PC-9 (cell line): ENCODE data around the gene RPL37A.

Experiments used
- EZH2 ChIP-seq: fragments of 200-600 bp; sonication (generic); IDR thresholded peaks from 2 replicates; pipeline ENCODE4 v1.8.0; 2017; ENCODE audit warnings: antibody characterized with exemption, low read depth
- TF ChIP-seq, protein P1 (sequence below): fragments of 200-600 bp; sonication (generic); conservative IDR thresholded peaks from 2 replicates; pipeline ENCODE4 v1.6.1; 2017; ENCODE audit warnings: mixed run types, antibody characterized with exemption, mild to moderate bottlenecking, moderate library complexity

DNA sequence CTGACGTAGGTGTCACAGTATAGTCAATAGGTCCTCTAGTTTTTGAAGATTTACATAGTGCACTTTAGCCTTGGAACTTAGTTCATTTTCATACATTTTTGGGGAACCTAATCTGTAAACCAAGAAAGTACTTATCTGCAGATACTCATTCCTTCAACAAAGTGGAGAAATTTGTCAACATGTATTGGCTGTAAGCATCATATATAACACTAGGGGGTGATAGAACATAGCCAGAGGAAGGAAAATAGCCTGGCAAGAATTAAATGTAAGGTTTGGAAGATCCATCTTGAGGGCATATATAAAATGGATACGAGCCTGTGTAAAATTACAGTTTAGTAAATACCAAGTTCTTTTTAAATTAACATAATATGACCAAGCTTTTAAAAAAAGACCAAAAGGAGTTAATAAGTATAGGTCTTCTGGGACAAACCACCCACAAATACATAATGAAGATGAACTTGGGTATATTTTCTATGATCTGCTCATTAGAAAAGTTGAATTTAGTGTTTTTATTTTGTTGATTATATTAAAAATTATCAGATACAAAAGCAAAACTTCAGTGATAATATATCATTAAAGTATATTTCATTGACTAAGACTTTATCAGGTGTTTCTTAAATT, 18.2 kb downstream of the RPL37A start:
- TF ChIP-seq, protein P1, sequence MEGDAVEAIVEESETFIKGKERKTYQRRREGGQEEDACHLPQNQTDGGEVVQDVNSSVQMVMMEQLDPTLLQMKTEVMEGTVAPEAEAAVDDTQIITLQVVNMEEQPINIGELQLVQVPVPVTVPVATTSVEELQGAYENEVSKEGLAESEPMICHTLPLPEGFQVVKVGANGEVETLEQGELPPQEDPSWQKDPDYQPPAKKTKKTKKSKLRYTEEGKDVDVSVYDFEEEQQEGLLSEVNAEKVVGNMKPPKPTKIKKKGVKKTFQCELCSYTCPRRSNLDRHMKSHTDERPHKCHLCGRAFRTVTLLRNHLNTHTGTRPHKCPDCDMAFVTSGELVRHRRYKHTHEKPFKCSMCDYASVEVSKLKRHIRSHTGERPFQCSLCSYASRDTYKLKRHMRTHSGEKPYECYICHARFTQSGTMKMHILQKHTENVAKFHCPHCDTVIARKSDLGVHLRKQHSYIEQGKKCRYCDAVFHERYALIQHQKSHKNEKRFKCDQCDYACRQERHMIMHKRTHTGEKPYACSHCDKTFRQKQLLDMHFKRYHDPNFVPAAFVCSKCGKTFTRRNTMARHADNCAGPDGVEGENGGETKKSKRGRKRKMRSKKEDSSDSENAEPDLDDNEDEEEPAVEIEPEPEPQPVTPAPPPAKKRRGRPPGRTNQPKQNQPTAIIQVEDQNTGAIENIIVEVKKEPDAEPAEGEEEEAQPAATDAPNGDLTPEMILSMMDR, result peak; percentile 90
- no peak for TF ChIP-seq EZH2
